IPS-18c (cell line): ENCODE measurements around the gene TRAK2.
"Not testable (repeated sequence)": the region's sequence is repeated elsewhere in the genome, so short reads cannot be mapped to it uniquely, and the experiment has no call there.

Experiments
- H3K4me3 ChIP-seq: 2 replicates; pipeline ENCODE4 v1.7.0; 2013; ENCODE audit warnings: low read depth, mild to moderate bottlenecking, low read length, moderate library complexity; ENCODE audit not compliant: insufficient read depth
- H3K9me3 ChIP-seq: one replicate; pipeline ENCODE4 v1.6.1; 2013; ENCODE audit warnings: mild to moderate bottlenecking, low read length, moderate library complexity; ENCODE audit not compliant: control insufficient read depth, insufficient read depth

The TRAK2 gene

GRCh38 chr2:201451292-201452057, at the start of gene TRAK2, which contains the start of gene STRADB:
TRAK2 (minus strand) TSS chr2:201451458; CDS start chr2:201420507, 30,951 bp downstream.
STRADB (plus strand) TSS chr2:201451740; CDS start chr2:201454841, 3,101 bp downstream.
- H3K4me3 ChIP-seq, result peak within 1 kb of the TSS; percentile 80
- H3K9me3 ChIP-seq, result no peaks in the 10 kb centered on the region

GRCh38 chr2:201500534-201500933, 49.3 kb upstream of the TRAK2 start:
- Histone ChIP-seq H3K9me3 (no peaks in the 10 kb centered on the region), H3K4me3 (no peak overlapping the region)

- Histone ChIP-seq H3K9me3 (no peaks in the 10 kb centered on the region), H3K4me3 (no peak overlapping the region)
Measured at GRCh38 chr2:201496785-201497184, 45.5 kb upstream of the TRAK2 start.

GRCh38 chr2:201490291-201490690, 39.0 kb upstream of the TRAK2 start:
- Histone ChIP-seq H3K9me3 (no peaks in the 10 kb centered on the region), H3K4me3 (no peak overlapping the region)

- Histone ChIP-seq H3K4me3 (no peak overlapping the region), H3K9me3 (no peaks in the 10 kb centered on the region)
Measured at GRCh38 chr2:201484805-201485204, 33.5 kb upstream of the TRAK2 start.

- H3K9me3 ChIP-seq, H3K4me3 ChIP-seq: not testable (repeated sequence)
Measured at GRCh38 chr2:201483758-201484157, 32.5 kb upstream of the TRAK2 start.

- Histone ChIP-seq H3K9me3 (no peaks in the 10 kb centered on the region), H3K4me3 (no peak overlapping the region)
Measured at GRCh38 chr2:201483342-201483741, 32.1 kb upstream of the TRAK2 start.

GRCh38 chr2:201482543-201482942, 31.3 kb upstream of the TRAK2 start:
- Histone ChIP-seq H3K9me3 (no peaks in the 10 kb centered on the region), H3K4me3 (no peak overlapping the region)

GRCh38 chr2:201472411-201472810, 21.2 kb upstream of the TRAK2 start:
- Histone ChIP-seq H3K9me3 (no peaks in the 10 kb centered on the region), H3K4me3 (no peak overlapping the region)

- no peak overlapping the region for H3K4me3 ChIP-seq
- no peaks in the 10 kb centered on the region for H3K9me3 ChIP-seq
Measured at GRCh38 chr2:201471732-201472393, 20.6 kb upstream of the TRAK2 start.

- H3K9me3 ChIP-seq, result no peaks in the 10 kb centered on the region
Measured at GRCh38 chr2:201470821-201471731, 19.8 kb upstream of the TRAK2 start.

GRCh38 chr2:201467666-201468065, 16.4 kb upstream of the TRAK2 start:
- no peak overlapping the region for H3K4me3 ChIP-seq
- H3K9me3 ChIP-seq, result no peaks in the 10 kb centered on the region

More at GRCh38 chr2:201470821-201471731, 19.8 kb upstream of the TRAK2 start:
- H3K4me3 ChIP-seq, result no peak overlapping the region

- Histone ChIP-seq H3K9me3 (no peaks in the 10 kb centered on the region), H3K4me3 (no peak overlapping the region)
Measured at GRCh38 chr2:201466050-201466675, 14.9 kb upstream of the TRAK2 start.

GRCh38 chr2:201465524-201465971, 14.3 kb upstream of the TRAK2 start:
- H3K4me3 ChIP-seq, result no peak overlapping the region

GRCh38 chr2:201464547-201464946, 13.3 kb upstream of the TRAK2 start:
- Histone ChIP-seq H3K4me3 (no peak overlapping the region), H3K9me3 (no peaks in the 10 kb centered on the region)

More at GRCh38 chr2:201465524-201465971, 14.3 kb upstream of the TRAK2 start:
- H3K9me3 ChIP-seq, result no peaks in the 10 kb centered on the region

GRCh38 chr2:201460532-201460931, 9.3 kb upstream of the TRAK2 start:
- Histone ChIP-seq H3K9me3 (no peaks in the 10 kb centered on the region), H3K4me3 (no peak overlapping the region)

GRCh38 chr2:201458381-201458780, 7.1 kb upstream of the TRAK2 start:
- no peaks in the 10 kb centered on the region for H3K9me3 ChIP-seq
- no peak overlapping the region for H3K4me3 ChIP-seq
